Measurements from ENCODE around the gene ZNF768. TPM values are rescaled to one million over a fixed set of nuclear protein-coding genes. Genes with fewer than 3 reads are reported as not detected.

Gene ZNF768
- total and polyA plus RNA-seq, 2 of the 13 experiments (the other 11 are each of a cell fraction or from before 2014, with no cell fraction given): 26.7 to 34.4 TPM

DNA sequence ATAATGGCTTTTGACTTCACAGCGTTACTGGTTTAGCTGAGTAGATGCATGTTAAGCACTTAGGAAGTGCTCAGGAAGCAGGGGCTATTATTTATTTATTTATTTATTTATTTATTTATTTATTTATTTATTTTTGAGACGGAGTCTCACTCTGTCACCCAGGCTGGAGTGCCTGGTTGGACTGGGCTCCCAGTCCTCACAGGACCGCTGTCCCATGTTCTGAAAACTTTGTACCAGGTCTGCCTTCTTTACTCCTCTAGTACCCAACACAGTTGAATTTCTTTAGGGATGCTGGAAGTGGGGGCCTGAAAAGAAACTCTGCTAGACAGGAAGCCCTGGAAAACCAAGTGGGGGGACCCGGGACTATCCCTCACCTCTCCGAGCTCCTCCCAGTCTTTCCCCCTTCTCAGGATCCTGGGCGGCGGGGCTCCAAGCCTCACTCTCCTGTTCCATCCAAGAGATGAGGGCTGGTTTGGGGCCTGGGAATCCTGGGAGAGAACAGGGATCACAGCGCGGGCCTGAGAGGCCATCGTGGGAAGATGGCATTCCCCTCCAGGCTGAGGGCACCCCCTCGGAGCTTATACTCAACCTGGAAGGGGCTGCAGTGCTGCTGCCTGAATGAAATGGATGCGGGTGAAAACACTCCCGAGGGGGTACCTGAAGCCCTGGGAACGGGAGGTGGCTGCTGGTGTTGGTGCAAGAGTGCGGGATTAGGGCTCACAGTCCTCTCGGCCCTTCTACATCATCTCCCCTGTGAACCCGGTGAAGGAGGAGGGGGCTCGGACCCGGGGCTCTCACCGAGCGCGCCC is 44.5 kb upstream of the ZNF768 start (continued):
- TF ChIP-seq ZNF567 (CRISPR knock-in tag; IDR thresholded peaks at IDR 0.05; ENCODE audit: borderline replicate concordance): 0 out of 2 replicates have a peak, but pooled peaks have one; percentile 47
- 0 out of 2 replicates have a peak, but pooled peaks have one; percentile 48 for TF ChIP-seq KLF6 (CRISPR knock-in tag; IDR thresholded peaks at IDR 0.05)
- TF ChIP-seq ZNF598 (CRISPR knock-in tag; IDR thresholded peaks at IDR 0.05; ENCODE audit: borderline replicate concordance): no peak
- TF ChIP-seq JUND (CRISPR knock-in tag; IDR thresholded peaks at IDR 0.05): 0 out of 2 replicates have a peak, but pooled peaks have one; percentile 19
- TF ChIP-seq PAX8 (CRISPR knock-in tag; IDR thresholded peaks at IDR 0.05; ENCODE audit: borderline replicate concordance): peak; percentile 67; the same call in 1 of the 2 replicates
- TF ChIP-seq MLLT10 (CRISPR knock-in tag; IDR thresholded peaks at IDR 0.05): no peak
- TF ChIP-seq, protein P1, sequence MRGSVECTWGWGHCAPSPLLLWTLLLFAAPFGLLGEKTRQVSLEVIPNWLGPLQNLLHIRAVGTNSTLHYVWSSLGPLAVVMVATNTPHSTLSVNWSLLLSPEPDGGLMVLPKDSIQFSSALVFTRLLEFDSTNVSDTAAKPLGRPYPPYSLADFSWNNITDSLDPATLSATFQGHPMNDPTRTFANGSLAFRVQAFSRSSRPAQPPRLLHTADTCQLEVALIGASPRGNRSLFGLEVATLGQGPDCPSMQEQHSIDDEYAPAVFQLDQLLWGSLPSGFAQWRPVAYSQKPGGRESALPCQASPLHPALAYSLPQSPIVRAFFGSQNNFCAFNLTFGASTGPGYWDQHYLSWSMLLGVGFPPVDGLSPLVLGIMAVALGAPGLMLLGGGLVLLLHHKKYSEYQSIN (CRISPR knock-in tag; IDR thresholded peaks at IDR 0.05; ENCODE audit: borderline replicate concordance): no peak
- no peak; the same call in 1 of the 2 replicates for TF ChIP-seq ZNF558 (CRISPR knock-in tag; IDR thresholded peaks at IDR 0.05; ENCODE audit: borderline replicate concordance)
- TF ChIP-seq ZSCAN29 (CRISPR knock-in tag; conservative IDR thresholded peaks at IDR 0.05): 0 out of 2 replicates have a peak, but pooled peaks have one; percentile 17
- TF ChIP-seq PHF8 (CRISPR knock-in tag; IDR thresholded peaks at IDR 0.05): peak; percentile 5; the same call in 1 of the 2 replicates
- peak; percentile 2; the same call in 1 of the 2 replicates for TF ChIP-seq ZNF550 (CRISPR knock-in tag; IDR thresholded peaks at IDR 0.05; ENCODE audit: borderline replicate concordance)
- no peak for TF ChIP-seq CBX2 (IDR thresholded peaks at IDR 0.05; ENCODE audit: low read depth, low read length)
- no peak for TF ChIP-seq CBX2 (CRISPR knock-in tag; IDR thresholded peaks at IDR 0.05; ENCODE audit: low read depth)
- TF ChIP-seq, protein P2, sequence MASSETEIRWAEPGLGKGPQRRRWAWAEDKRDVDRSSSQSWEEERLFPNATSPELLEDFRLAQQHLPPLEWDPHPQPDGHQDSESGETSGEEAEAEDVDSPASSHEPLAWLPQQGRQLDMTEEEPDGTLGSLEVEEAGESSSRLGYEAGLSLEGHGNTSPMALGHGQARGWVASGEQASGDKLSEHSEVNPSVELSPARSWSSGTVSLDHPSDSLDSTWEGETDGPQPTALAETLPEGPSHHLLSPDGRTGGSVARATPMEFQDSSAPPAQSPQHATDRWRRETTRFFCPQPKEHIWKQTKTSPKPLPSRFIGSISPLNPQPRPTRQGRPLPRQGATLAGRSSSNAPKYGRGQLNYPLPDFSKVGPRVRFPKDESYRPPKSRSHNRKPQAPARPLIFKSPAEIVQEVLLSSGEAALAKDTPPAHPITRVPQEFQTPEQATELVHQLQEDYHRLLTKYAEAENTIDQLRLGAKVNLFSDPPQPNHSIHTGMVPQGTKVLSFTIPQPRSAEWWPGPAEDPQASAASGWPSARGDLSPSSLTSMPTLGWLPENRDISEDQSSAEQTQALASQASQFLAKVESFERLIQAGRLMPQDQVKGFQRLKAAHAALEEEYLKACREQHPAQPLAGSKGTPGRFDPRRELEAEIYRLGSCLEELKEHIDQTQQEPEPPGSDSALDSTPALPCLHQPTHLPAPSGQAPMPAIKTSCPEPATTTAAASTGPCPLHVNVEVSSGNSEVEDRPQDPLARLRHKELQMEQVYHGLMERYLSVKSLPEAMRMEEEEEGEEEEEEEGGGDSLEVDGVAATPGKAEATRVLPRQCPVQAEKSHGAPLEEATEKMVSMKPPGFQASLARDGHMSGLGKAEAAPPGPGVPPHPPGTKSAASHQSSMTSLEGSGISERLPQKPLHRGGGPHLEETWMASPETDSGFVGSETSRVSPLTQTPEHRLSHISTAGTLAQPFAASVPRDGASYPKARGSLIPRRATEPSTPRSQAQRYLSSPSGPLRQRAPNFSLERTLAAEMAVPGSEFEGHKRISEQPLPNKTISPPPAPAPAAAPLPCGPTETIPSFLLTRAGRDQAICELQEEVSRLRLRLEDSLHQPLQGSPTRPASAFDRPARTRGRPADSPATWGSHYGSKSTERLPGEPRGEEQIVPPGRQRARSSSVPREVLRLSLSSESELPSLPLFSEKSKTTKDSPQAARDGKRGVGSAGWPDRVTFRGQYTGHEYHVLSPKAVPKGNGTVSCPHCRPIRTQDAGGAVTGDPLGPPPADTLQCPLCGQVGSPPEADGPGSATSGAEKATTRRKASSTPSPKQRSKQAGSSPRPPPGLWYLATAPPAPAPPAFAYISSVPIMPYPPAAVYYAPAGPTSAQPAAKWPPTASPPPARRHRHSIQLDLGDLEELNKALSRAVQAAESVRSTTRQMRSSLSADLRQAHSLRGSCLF (CRISPR knock-in tag; IDR thresholded peaks at IDR 0.05; ENCODE audit: borderline replicate concordance): 0 out of 2 replicates have a peak, but pooled peaks have one; percentile 21
- peak; percentile 10; the same call in 1 of the 2 replicates for TF ChIP-seq MEIS2 (CRISPR knock-in tag; IDR thresholded peaks at IDR 0.05)
- TF ChIP-seq SRY (CRISPR knock-in tag; IDR thresholded peaks at IDR 0.05): 0 out of 2 replicates have a peak, but pooled peaks have one; percentile 76
- TF ChIP-seq ELF3 (CRISPR knock-in tag; IDR thresholded peaks at IDR 0.05): no peak
- no peak for TF ChIP-seq KDM2A (CRISPR knock-in tag; IDR thresholded peaks at IDR 0.05; ENCODE audit: borderline replicate concordance, low read depth)
- TF ChIP-seq NKX3-1 (CRISPR knock-in tag; IDR thresholded peaks at IDR 0.05): no peak
- TF ChIP-seq ZNF775 (CRISPR knock-in tag; IDR thresholded peaks at IDR 0.05; ENCODE audit: borderline replicate concordance): no peak
- TF ChIP-seq, protein P3, sequence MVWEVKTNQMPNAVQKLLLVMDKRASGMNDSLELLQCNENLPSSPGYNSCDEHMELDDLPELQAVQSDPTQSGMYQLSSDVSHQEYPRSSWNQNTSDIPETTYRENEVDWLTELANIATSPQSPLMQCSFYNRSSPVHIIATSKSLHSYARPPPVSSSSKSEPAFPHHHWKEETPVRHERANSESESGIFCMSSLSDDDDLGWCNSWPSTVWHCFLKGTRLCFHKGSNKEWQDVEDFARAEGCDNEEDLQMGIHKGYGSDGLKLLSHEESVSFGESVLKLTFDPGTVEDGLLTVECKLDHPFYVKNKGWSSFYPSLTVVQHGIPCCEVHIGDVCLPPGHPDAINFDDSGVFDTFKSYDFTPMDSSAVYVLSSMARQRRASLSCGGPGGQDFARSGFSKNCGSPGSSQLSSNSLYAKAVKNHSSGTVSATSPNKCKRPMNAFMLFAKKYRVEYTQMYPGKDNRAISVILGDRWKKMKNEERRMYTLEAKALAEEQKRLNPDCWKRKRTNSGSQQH (CRISPR knock-in tag; IDR thresholded peaks at IDR 0.05; ENCODE audit: low read depth): no peak

All from HepG2 (cell line).